Coronary artery (tissue), 2 donors: ENCODE measurements around the gene ST7L.

Experiments used
- DNase-seq: peaks from one replicate; pipeline ENCODE4 v3.0.0-alpha.2; 2017; ENCODE audit warnings: low spot score
- H3K27ac ChIP-seq, 2 donors: fragments of 200-600 bp; sonication (generic); one replicate each; pipeline ENCODE4 v1.5.1; 2016 to 2019
- H3K4me3 ChIP-seq: fragments of 200-600 bp; sonication (generic); 2 replicates; pipeline ENCODE4 v1.5.1; 2016; ENCODE audit warnings: mild to moderate bottlenecking, moderate library complexity
- CTCF ChIP-seq: fragments of 200-600 bp; sonication (generic); IDR thresholded peaks from one replicate; pipeline ENCODE4 v1.5.1; 2019; ENCODE audit warnings: antibody characterized with exemption

ST7L gene

GRCh38 chr1:112540226-112540794 is 78.6 kb downstream of the ST7L start:
- DNase-seq = no peak
- no peak overlapping the region for H3K4me3 ChIP-seq
- H3K27ac ChIP-seq = peak overlapping the region in 1 of 2 donors; percentile 5
- TF ChIP-seq CTCF = no peak

GRCh38 chr1:112538883-112539282 is 80.1 kb downstream of the ST7L start:
- no peak for TF ChIP-seq CTCF
- DNase-seq = no peak
- Histone ChIP-seq H3K27ac (no peak overlapping the region), H3K4me3 (no peak overlapping the region)

GRCh38 chr1:112537456-112537855 is 81.5 kb downstream of the ST7L start:
- H3K27ac ChIP-seq = no peak overlapping the region
- no peak overlapping the region for H3K4me3 ChIP-seq
- no peak for TF ChIP-seq CTCF
- no peak for DNase-seq

- Histone ChIP-seq H3K27ac (no peak overlapping the region), H3K4me3 (no peak overlapping the region)
- DNase-seq = no peak
- no peak for TF ChIP-seq CTCF
Measured at GRCh38 chr1:112536561-112536960, 82.4 kb downstream of the ST7L start.

GRCh38 chr1:112533029-112533428 is 85.9 kb downstream of the ST7L start:
- DNase-seq = no peak
- Histone ChIP-seq H3K27ac (no peak overlapping the region), H3K4me3 (no peak overlapping the region)
- no peak for TF ChIP-seq CTCF

- Histone ChIP-seq H3K4me3 (no peak overlapping the region), H3K27ac (no peak overlapping the region)
- no peak for DNase-seq
- TF ChIP-seq CTCF = no peak
Measured at GRCh38 chr1:112532064-112532463, 86.9 kb downstream of the ST7L start.

GRCh38 chr1:112530832-112531231 is 88.1 kb downstream of the ST7L start:
- Histone ChIP-seq H3K27ac (no peak overlapping the region), H3K4me3 (no peak overlapping the region)
- no peak for TF ChIP-seq CTCF
- DNase-seq = no peak
